ENCODE measurements around the gene PLCB4. TPM values are rescaled to one million over a fixed set of nuclear protein-coding genes. Genes with fewer than 3 reads are reported as not detected.
A peak's percentile ranks its signal among the peaks of the same experiment; 100 is the strongest.

Gene PLCB4
- polyA plus RNA-seq, 1 of the 3 experiments (the other 2 are of a cell fraction), result 5.5 TPM

- H3K9me2 ChIP-seq, result no peaks in the 10 kb centered on the region
- peak overlapping the region; percentile 70 to 92 for H3K27ac ChIP-seq (ENCODE audit: low read depth in 2 of 2, low read length in 1 of 2)
- WGBS (ENCODE audit: low lambda C conversion rate), result 16% methylated on average over 4 of the region's 4 CpGs
- H3K36me3 ChIP-seq (replicated peaks in 1 of 2; ENCODE audit: control insufficient read depth in 1 of 2, insufficient read depth in 2 of 2, low read length in 1 of 2), result no peaks in the 10 kb centered on the region
- no peaks in the 10 kb centered on the region for H4K20me1 ChIP-seq (ENCODE audit: insufficient read depth)
- TF ChIP-seq, protein P1, sequence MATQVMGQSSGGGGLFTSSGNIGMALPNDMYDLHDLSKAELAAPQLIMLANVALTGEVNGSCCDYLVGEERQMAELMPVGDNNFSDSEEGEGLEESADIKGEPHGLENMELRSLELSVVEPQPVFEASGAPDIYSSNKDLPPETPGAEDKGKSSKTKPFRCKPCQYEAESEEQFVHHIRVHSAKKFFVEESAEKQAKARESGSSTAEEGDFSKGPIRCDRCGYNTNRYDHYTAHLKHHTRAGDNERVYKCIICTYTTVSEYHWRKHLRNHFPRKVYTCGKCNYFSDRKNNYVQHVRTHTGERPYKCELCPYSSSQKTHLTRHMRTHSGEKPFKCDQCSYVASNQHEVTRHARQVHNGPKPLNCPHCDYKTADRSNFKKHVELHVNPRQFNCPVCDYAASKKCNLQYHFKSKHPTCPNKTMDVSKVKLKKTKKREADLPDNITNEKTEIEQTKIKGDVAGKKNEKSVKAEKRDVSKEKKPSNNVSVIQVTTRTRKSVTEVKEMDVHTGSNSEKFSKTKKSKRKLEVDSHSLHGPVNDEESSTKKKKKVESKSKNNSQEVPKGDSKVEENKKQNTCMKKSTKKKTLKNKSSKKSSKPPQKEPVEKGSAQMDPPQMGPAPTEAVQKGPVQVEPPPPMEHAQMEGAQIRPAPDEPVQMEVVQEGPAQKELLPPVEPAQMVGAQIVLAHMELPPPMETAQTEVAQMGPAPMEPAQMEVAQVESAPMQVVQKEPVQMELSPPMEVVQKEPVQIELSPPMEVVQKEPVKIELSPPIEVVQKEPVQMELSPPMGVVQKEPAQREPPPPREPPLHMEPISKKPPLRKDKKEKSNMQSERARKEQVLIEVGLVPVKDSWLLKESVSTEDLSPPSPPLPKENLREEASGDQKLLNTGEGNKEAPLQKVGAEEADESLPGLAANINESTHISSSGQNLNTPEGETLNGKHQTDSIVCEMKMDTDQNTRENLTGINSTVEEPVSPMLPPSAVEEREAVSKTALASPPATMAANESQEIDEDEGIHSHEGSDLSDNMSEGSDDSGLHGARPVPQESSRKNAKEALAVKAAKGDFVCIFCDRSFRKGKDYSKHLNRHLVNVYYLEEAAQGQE (IDR thresholded peaks at IDR 0.05; ENCODE audit: low read depth, low read length), result 0 out of 2 replicates have a peak, but pooled peaks have one; percentile 6
- no peak for TF ChIP-seq GABPA (IDR thresholded peaks at IDR 0.05; ENCODE audit: low read depth)
- 0 out of 2 replicates have a peak, but pooled peaks have one; percentile 46 for TF ChIP-seq ELF1 (IDR thresholded peaks at IDR 0.05)
- TF ChIP-seq EP300 (IDR thresholded peaks at IDR 0.05; ENCODE audit: borderline replicate concordance in 1 of 2, low read depth in 1 of 2, low read length in 1 of 2), result peak; percentile 88 to 94
- TF ChIP-seq RXRA (IDR thresholded peaks at IDR 0.05; ENCODE audit: borderline replicate concordance, low read depth), result peak; percentile 54; the same call in 1 of the 2 replicates
- TF ChIP-seq POLR2AphosphoS5 (IDR thresholded peaks at IDR 0.05; ENCODE audit: low read depth, low read length), result peak; percentile 78
- TF ChIP-seq CHD2 (IDR thresholded peaks at IDR 0.05; ENCODE audit: low read length, partially characterized antibody), result no peak
- TF ChIP-seq FOXM1 (IDR thresholded peaks at IDR 0.05; ENCODE audit: low read depth), result peak; percentile 65; the same call in 1 of the 2 replicates
- peak; percentile 99 for TF ChIP-seq TCF12 (IDR thresholded peaks at IDR 0.05)
- TF ChIP-seq NFIC (IDR thresholded peaks at IDR 0.05; ENCODE audit: borderline replicate concordance), result peak; percentile 91
- no peak for TF ChIP-seq SIN3A (IDR thresholded peaks at IDR 0.05; ENCODE audit: borderline replicate concordance, low read depth, low read length)
- TF ChIP-seq MEF2A (IDR thresholded peaks at IDR 0.05; ENCODE audit: borderline replicate concordance, low read depth), result peak; percentile 8; the same call in 1 of the 2 replicates
- TF ChIP-seq RCOR1 (IDR thresholded peaks at IDR 0.05; ENCODE audit: low read length), result peak; percentile 35; the same call in 1 of the 2 replicates
- peak; percentile 80 for TF ChIP-seq JUND (IDR thresholded peaks at IDR 0.05)
- peak; percentile 80 for TF ChIP-seq FOSL2 (IDR thresholded peaks at IDR 0.05; ENCODE audit: borderline replicate concordance, low read depth)
- TF ChIP-seq EZH2phosphoT487 (IDR thresholded peaks at IDR 0.05; ENCODE audit: borderline replicate concordance, low read depth), result no peak
- peak; percentile 87 for TF ChIP-seq TEAD4 (IDR thresholded peaks at IDR 0.05; ENCODE audit: borderline replicate concordance, insufficient read depth)
- TF ChIP-seq PBX3 (IDR thresholded peaks at IDR 0.05), result peak; percentile 96
- H3K9me3 ChIP-seq, result no peaks in the 10 kb centered on the region
- no peak overlapping the region for H3K4me3 ChIP-seq (ENCODE audit: low read depth in 2 of 2, low read length in 1 of 2)
- no peaks in the 10 kb centered on the region for H3K27me3 ChIP-seq (ENCODE audit: insufficient read depth)
- H3K9ac ChIP-seq, result no peak overlapping the region
- peaks cover 10 to 14% of the 10 kb centered on the region in 2 experiments; a peak in 3 of 4 replicates for H3K4me1 ChIP-seq (ENCODE audit: control insufficient read depth in 1 of 2, insufficient read depth in 2 of 2, low read depth in 1 of 2, low read length in 1 of 2)
- H3K79me2 ChIP-seq (ENCODE audit: insufficient read depth), result no peaks in the 10 kb centered on the region
- no peak for DNase-seq
- peaks cover 8% of the 10 kb centered on the region for H3F3A ChIP-seq (replicated peaks; ENCODE audit: insufficient read depth)
- no peak overlapping the region for H2AFZ ChIP-seq (ENCODE audit: low read depth)
- peak overlapping the region; percentile 25; the same call in 1 of the 2 replicates for H3K4me2 ChIP-seq
- ChIA-PET CTCF (no interaction called here), POLR2A (no interaction called here)
Measured at GRCh38 chr20:9235518-9235917, 166.6 kb downstream of the PLCB4 start.

Measured in SK-N-SH (cell line).